Endodermal cell (in vitro differentiated cells): Measurements from ENCODE around the gene MESP1. TPM values are rescaled to one million over a fixed set of nuclear protein-coding genes. Genes with fewer than 3 reads are reported as not detected.

Source experiments
- DNase-seq: peaks from one replicate; pipeline ENCODE4 v3.0.0-alpha.2; 2017
- H3K27ac ChIP-seq: 2 replicates; pipeline ENCODE4 v1.5.1; 2013; ENCODE audit warnings: mild to moderate bottlenecking, low read depth, low read length, moderate library complexity
- H3K27me3 ChIP-seq: 2 replicates; pipeline ENCODE4 v1.6.1; 2013; ENCODE audit warnings: mild to moderate bottlenecking, low read length, moderate library complexity; ENCODE audit not compliant: insufficient read depth, control insufficient read depth, poor library complexity, severe bottlenecking
- H3K36me3 ChIP-seq: 2 replicates; pipeline ENCODE4 v1.7.0; 2013; ENCODE audit warnings: mild to moderate bottlenecking, low read length, moderate library complexity; ENCODE audit not compliant: control insufficient read depth, insufficient read depth
- H3K4me1 ChIP-seq: one replicate; pipeline ENCODE4 v1.7.0; 2013; ENCODE audit warnings: low read length; ENCODE audit not compliant: control insufficient read depth, insufficient read depth
- H3K4me3 ChIP-seq: 2 replicates; pipeline ENCODE4 v1.5.1; 2013; ENCODE audit warnings: mild to moderate bottlenecking, low read length, moderate library complexity
- H3K9ac ChIP-seq: 2 replicates; pipeline ENCODE4 v1.6.1; 2013; ENCODE audit warnings: mild to moderate bottlenecking, low read length, moderate library complexity; ENCODE audit not compliant: poor library complexity, severe bottlenecking; ENCODE audit errors: extremely low read depth
- H3K9me3 ChIP-seq: 2 replicates; pipeline ENCODE4 v1.6.1; 2013; ENCODE audit warnings: mild to moderate bottlenecking, low read length, moderate library complexity; ENCODE audit not compliant: control insufficient read depth
- H3K27ac Mint-ChIP-seq: 2 replicates; pipeline ENCODE4 v1.8.0; 2020; ENCODE audit warnings: mixed read lengths
- H3K27me3 Mint-ChIP-seq: 2 replicates; pipeline ENCODE4 v1.8.0; 2021; ENCODE audit warnings: mild to moderate bottlenecking, mixed read lengths; ENCODE audit not compliant: insufficient read depth
- H3K36me3 Mint-ChIP-seq: 2 replicates; pipeline ENCODE4 v1.8.0; 2020; ENCODE audit warnings: low read depth, mixed read lengths
- H3K4me1 Mint-ChIP-seq: 2 replicates; pipeline ENCODE4 v1.8.0; 2020; ENCODE audit warnings: mixed read lengths
- H3K4me3 Mint-ChIP-seq: 2 replicates; pipeline ENCODE4 v1.8.0; 2020; ENCODE audit warnings: mild to moderate bottlenecking, moderate library complexity, mixed read lengths
- H3K9me3 Mint-ChIP-seq: 2 replicates; pipeline ENCODE4 v1.8.0; 2020; ENCODE audit warnings: mild to moderate bottlenecking, mixed read lengths
- CTCF ChIP-seq: fragments of 200-600 bp; sonication (generic); conservative IDR thresholded peaks from 2 replicates; pipeline ENCODE4 v1.5.0; 2021; ENCODE audit warnings: antibody characterized with exemption, mild to moderate bottlenecking
- WGBS, 2 experiments: methylation state at CpG; one replicate each; pipeline versions ENCODE4 v1.1.5 to v1.1.7; 2013; ENCODE audit warnings: missing lambda C conversion rate in 2 of 2, mixed read lengths in 1 of 2; ENCODE audit not compliant: insufficient coverage in 1 of 2, insufficient read length in 1 of 2; 5-methylcytosine and 5-hydroxymethylcytosine counted together
- total RNA-seq, 2 donors: library from RNA; stranded (reverse); fragmentation: NEBNext Ultra II Directional in 1 of 2; extraction: Animal tissue kit (Norgen Biotek cat#: 25700) in 1 of 2; gene quantifications; 2 replicates in 1 of 2; 3 replicates in 1 of 2; pipeline ENCODE4 v1.2.1, GENCODE V29; 2021

Gene MESP1
- total RNA-seq, 2 donors from 2014 or later = 0.22 TPM; not detected in 1

- no peaks in the 10 kb centered on the region for H3K36me3 Mint-ChIP-seq
- no peak overlapping the region for H3K27ac Mint-ChIP-seq
- Histone ChIP-seq H3K36me3 (no peaks in the 10 kb centered on the region), H3K4me1 (no peaks in the 10 kb centered on the region), H3K27me3 (peaks cover 62% of the 10 kb centered on the region), H3K4me3 (no peak overlapping the region), H3K9ac (no peak overlapping the region), H3K9me3 (no peaks in the 10 kb centered on the region), H3K27ac (no peak overlapping the region)
- H3K27me3 Mint-ChIP-seq = peaks cover 10% of the 10 kb centered on the region
- no peak for TF ChIP-seq CTCF
- peaks cover 2% of the 10 kb centered on the region for H3K4me1 Mint-ChIP-seq
- no peak for DNase-seq
- no peaks in the 10 kb centered on the region for H3K9me3 Mint-ChIP-seq
- WGBS, 2 experiments = 77 to 90% methylated on average over 4 to 13 of the region's 13 CpGs
- no peak overlapping the region for H3K4me3 Mint-ChIP-seq
Measured at GRCh38 chr15:89745131-89745530, 5.9 kb downstream of the MESP1 start.

GRCh38 chr15:89743594-89743993, 7.5 kb downstream of the MESP1 start:
- H3K4me3 ChIP-seq = no peak overlapping the region
- no peak overlapping the region for H3K27ac Mint-ChIP-seq
- H3K27ac ChIP-seq = no peak overlapping the region
- no peaks in the 10 kb centered on the region for H3K36me3 ChIP-seq
- no peaks in the 10 kb centered on the region for H3K4me1 ChIP-seq
- TF ChIP-seq CTCF = no peak
- H3K4me3 Mint-ChIP-seq = no peak overlapping the region
- WGBS, 2 experiments = 83 to 95% methylated on average over 3 to 6 of the region's 8 CpGs
- peaks cover 2% of the 10 kb centered on the region for H3K4me1 Mint-ChIP-seq
- no peaks in the 10 kb centered on the region for H3K9me3 ChIP-seq
- peaks cover 46% of the 10 kb centered on the region for H3K27me3 ChIP-seq
- no peaks in the 10 kb centered on the region for H3K9me3 Mint-ChIP-seq
- peaks cover 25% of the 10 kb centered on the region for H3K27me3 Mint-ChIP-seq
- no peaks in the 10 kb centered on the region for H3K36me3 Mint-ChIP-seq
- no peak for DNase-seq
- no peak overlapping the region for H3K9ac ChIP-seq

- WGBS, 2 experiments = 86 to 87% methylated on average over 8 of the region's 8 CpGs
- no peak for DNase-seq
- no peaks in the 10 kb centered on the region for H3K36me3 ChIP-seq
- H3K27me3 Mint-ChIP-seq = peaks cover 28% of the 10 kb centered on the region
- H3K9me3 Mint-ChIP-seq = no peaks in the 10 kb centered on the region
- peaks cover 40% of the 10 kb centered on the region for H3K27me3 ChIP-seq
- H3K4me3 Mint-ChIP-seq = no peak overlapping the region
- H3K9me3 ChIP-seq = no peaks in the 10 kb centered on the region
- no peak overlapping the region for H3K27ac Mint-ChIP-seq
- H3K27ac ChIP-seq = no peak overlapping the region
- no peak for TF ChIP-seq CTCF
- H3K4me1 ChIP-seq = no peaks in the 10 kb centered on the region
- H3K4me3 ChIP-seq = no peak overlapping the region
- H3K36me3 Mint-ChIP-seq = no peaks in the 10 kb centered on the region
- H3K9ac ChIP-seq = no peak overlapping the region
- H3K4me1 Mint-ChIP-seq = peaks cover 2% of the 10 kb centered on the region
Measured at GRCh38 chr15:89743011-89743410, 8.0 kb downstream of the MESP1 start.
